GM23338 (cell line): ENCODE measurements around the gene POR. TPM values are rescaled to one million over a fixed set of nuclear protein-coding genes. Genes with fewer than 3 reads are reported as not detected.

ENCODE experiments used
- ATAC-seq: fragments of 200-7000 bp; cut with Tn5 transposase; 3 replicates; pipeline ENCODE4 v1.9.1; 2020
- DNase-seq: peaks from one replicate; pipeline ENCODE4 v3.0.0-alpha.2; 2015; ENCODE audit warnings: low spot score
- H2AFZ ChIP-seq: fragments of 200-600 bp; sonication (generic); 2 replicates; pipeline ENCODE4 v1.8.0; 2016; ENCODE audit warnings: antibody characterized with exemption, mild to moderate bottlenecking, moderate library complexity
- H3F3A ChIP-seq: fragments of 200-600 bp; sonication (generic); replicated peaks from 2 replicates; pipeline ENCODE4 v1.8.0; 2017; ENCODE audit warnings: antibody characterized with exemption, mixed run types, low read depth
- H3K27ac ChIP-seq: fragments of 200-600 bp; sonication (generic); 2 replicates; pipeline ENCODE4 v1.6.1; 2016; ENCODE audit warnings: low read depth
- H3K27me3 ChIP-seq: fragments of 200-600 bp; sonication (generic); 2 replicates; pipeline ENCODE4 v1.8.0; 2016; ENCODE audit warnings: mild to moderate bottlenecking, mixed run types, moderate library complexity; ENCODE audit not compliant: insufficient read depth
- H3K36me3 ChIP-seq: fragments of 200-600 bp; sonication (generic); 2 replicates; pipeline ENCODE4 v1.8.0; 2016; ENCODE audit warnings: mild to moderate bottlenecking; ENCODE audit not compliant: insufficient read depth
- H3K4me1 ChIP-seq: fragments of 200-600 bp; sonication (generic); 2 replicates; pipeline ENCODE4 v1.8.0; 2016; ENCODE audit warnings: mild to moderate bottlenecking, moderate library complexity; ENCODE audit not compliant: insufficient read depth
- H3K4me2 ChIP-seq: fragments of 200-600 bp; sonication (generic); 2 replicates; pipeline ENCODE4 v1.7.1; 2017; ENCODE audit warnings: mixed run types
- H3K4me3 ChIP-seq: fragments of 200-600 bp; sonication (generic); 2 replicates; pipeline ENCODE4 v1.6.1; 2016; ENCODE audit warnings: mixed run types
- H3K79me2 ChIP-seq: fragments of 200-600 bp; sonication (generic); replicated peaks from 2 replicates; pipeline ENCODE4 v1.8.0; 2017; ENCODE audit warnings: mild to moderate bottlenecking; ENCODE audit not compliant: insufficient read depth
- H3K9me2 ChIP-seq: fragments of 200-600 bp; sonication (generic); 2 replicates; pipeline ENCODE4 v1.8.0; 2017; ENCODE audit not compliant: insufficient read depth
- H4K20me1 ChIP-seq: fragments of 200-600 bp; sonication (generic); replicated peaks from 2 replicates; pipeline ENCODE4 v1.8.0; 2017; ENCODE audit warnings: mild to moderate bottlenecking; ENCODE audit not compliant: insufficient read depth
- H3K27ac Mint-ChIP-seq: 2 replicates; pipeline ENCODE4 v1.8.0; 2020; ENCODE audit warnings: inconsistent platforms, mild to moderate bottlenecking, moderate library complexity, mixed read lengths
- H3K27me3 Mint-ChIP-seq: 3 replicates; pipeline ENCODE4 v1.8.0; 2022; ENCODE audit warnings: low read depth, mild to moderate bottlenecking, moderate library complexity, mixed read lengths, inconsistent platforms; ENCODE audit not compliant: insufficient read depth, poor library complexity
- H3K36me3 Mint-ChIP-seq: 3 replicates; pipeline ENCODE4 v1.8.0; 2021; ENCODE audit warnings: low read depth, mild to moderate bottlenecking, inconsistent platforms, moderate library complexity, mixed read lengths
- H3K4me1 Mint-ChIP-seq: 3 replicates; pipeline ENCODE4 v1.8.0; 2020; ENCODE audit warnings: mild to moderate bottlenecking, inconsistent platforms, mixed read lengths
- H3K4me3 Mint-ChIP-seq: 3 replicates; pipeline ENCODE4 v1.8.0; 2021; ENCODE audit warnings: moderate library complexity, mild to moderate bottlenecking, inconsistent platforms, mixed read lengths
- H3K9me3 Mint-ChIP-seq: 3 replicates; pipeline ENCODE4 v1.8.0; 2020; ENCODE audit warnings: moderate library complexity, mild to moderate bottlenecking, inconsistent platforms, mixed read lengths
- EZH2phosphoT487 ChIP-seq: fragments of 200-600 bp; sonication (generic); IDR thresholded peaks from one replicate; pipeline ENCODE4 v1.8.1; 2018; ENCODE audit warnings: antibody characterized with exemption; ENCODE audit not compliant: unreplicated experiment
- NANOG ChIP-seq: IDR thresholded peaks from 2 replicates; pipeline ENCODE4 v1.6.1; 2016; ENCODE audit warnings: antibody characterized with exemption, borderline replicate concordance
- POLR2AphosphoS5 ChIP-seq: IDR thresholded peaks from 2 replicates; pipeline ENCODE4 v1.6.1; 2016; ENCODE audit warnings: antibody characterized with exemption, low read depth
- REST ChIP-seq: IDR thresholded peaks from one replicate; pipeline ENCODE4 v1.6.1; 2018; ENCODE audit warnings: antibody characterized with exemption; ENCODE audit not compliant: unreplicated experiment
- STAT1 ChIP-seq: IDR thresholded peaks from one replicate; pipeline ENCODE4 v1.6.1; 2016; ENCODE audit warnings: antibody characterized with exemption; ENCODE audit not compliant: unreplicated experiment
- ZNF462 ChIP-seq: fragments of 250-450 bp; sonication (Bioruptor Pico); IDR thresholded peaks from 2 replicates; pipeline ENCODE4 v1.5.0; 2020; ENCODE audit warnings: mild to moderate bottlenecking, moderate library complexity
- polyA plus RNA-seq: library from polyadenylated mRNA; unstranded; fragments of >200 nt; fragmentation: Nextera tagmentation; extraction: Ambion mirVana; gene quantifications from 2 replicates; pipeline ENCODE4 v1.2.1, GENCODE V29; 2016
- total RNA-seq: library from RNA; depleted of rRNA; stranded (reverse); fragments of >200 nt; shearing (Covaris generic); gene quantifications from 2 replicates; pipeline ENCODE4 v1.2.3, GENCODE V29; 2014
- TF ChIP-seq, protein P1 (sequence below): IDR thresholded peaks from 2 replicates; pipeline ENCODE4 v1.6.1; 2016; ENCODE audit warnings: antibody characterized with exemption
- TF ChIP-seq, protein P2 (sequence below), 2 experiments: fragments of 200-600 bp in 1 of 2; sonication (generic) in 1 of 2; conservative IDR thresholded peaks; 2 replicates each; pipeline versions ENCODE4 v1.5.1 to v1.6.1; 2016 to 2017; ENCODE audit warnings: antibody characterized with exemption in 2 of 2, low read depth in 2 of 2, mild to moderate bottlenecking in 2 of 2, moderate library complexity in 1 of 2

POR gene
- total and polyA plus RNA-seq, 2 experiments from 2014 or later = 126 to 164 TPM

DNA sequence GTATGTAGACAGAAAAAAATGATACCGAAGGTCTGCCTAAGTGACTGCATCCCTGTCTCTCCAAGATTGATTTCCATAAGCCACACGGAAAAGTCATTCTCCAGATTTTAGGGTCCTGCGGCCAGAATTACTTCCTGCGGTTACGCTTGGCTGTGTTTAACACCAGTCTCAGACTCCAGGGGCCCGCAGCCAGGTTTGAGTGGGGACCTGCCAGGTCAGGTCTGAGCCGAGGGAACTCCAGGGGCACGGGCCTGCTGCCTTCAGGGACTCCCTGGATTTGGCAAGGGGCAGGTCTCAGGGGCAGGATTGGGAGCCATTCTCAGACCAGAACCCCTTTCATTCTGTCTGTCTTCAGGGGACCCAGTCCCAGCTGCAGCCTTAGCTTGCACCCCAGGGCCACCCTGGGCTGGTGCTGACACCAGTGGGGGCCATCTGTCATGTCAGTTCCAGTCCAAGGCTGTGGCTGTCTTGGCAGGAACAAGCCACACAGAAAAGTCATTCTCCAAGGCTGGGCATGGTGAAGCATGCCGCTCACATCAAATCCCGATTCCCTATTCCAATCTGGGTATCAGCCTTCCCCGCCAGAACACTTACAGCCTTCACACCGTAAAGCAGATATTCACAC is 40.5 kb downstream of the POR start (continued):
- no peak for TF ChIP-seq ZNF462 (CRISPR knock-in tag)
- TF ChIP-seq EZH2phosphoT487 = no peak
- no peak for TF ChIP-seq NANOG
- TF ChIP-seq STAT1 = no peak
- TF ChIP-seq POLR2AphosphoS5 = no peak
- TF ChIP-seq, protein P1, sequence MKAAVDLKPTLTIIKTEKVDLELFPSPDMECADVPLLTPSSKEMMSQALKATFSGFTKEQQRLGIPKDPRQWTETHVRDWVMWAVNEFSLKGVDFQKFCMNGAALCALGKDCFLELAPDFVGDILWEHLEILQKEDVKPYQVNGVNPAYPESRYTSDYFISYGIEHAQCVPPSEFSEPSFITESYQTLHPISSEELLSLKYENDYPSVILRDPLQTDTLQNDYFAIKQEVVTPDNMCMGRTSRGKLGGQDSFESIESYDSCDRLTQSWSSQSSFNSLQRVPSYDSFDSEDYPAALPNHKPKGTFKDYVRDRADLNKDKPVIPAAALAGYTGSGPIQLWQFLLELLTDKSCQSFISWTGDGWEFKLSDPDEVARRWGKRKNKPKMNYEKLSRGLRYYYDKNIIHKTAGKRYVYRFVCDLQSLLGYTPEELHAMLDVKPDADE = no peak

GRCh38 chr7:75957021-75957736 is 42.2 kb downstream of the POR start:
- Histone ChIP-seq H3K27ac (peak overlapping the region; percentile 72), H3K4me3 (no peak overlapping the region), H3K36me3 (peaks cover 16% of the 10 kb centered on the region), H3K9me2 (no peaks in the 10 kb centered on the region), H2AFZ (no peak overlapping the region), H3F3A (0 out of 2 replicates have a peak, but pooled peaks cover 4% of the 10 kb centered on the region), H3K27me3 (no peaks in the 10 kb centered on the region), H4K20me1 (peaks cover 8% of the 10 kb centered on the region), H3K79me2 (no peaks in the 10 kb centered on the region; the same call in 1 of the 2 replicates), H3K4me2 (peak overlapping the region; percentile 38; the same call in 1 of the 2 replicates), H3K4me1 (peaks cover 5% of the 10 kb centered on the region)
- Mint-ChIP-seq H3K9me3 (peaks cover 3% of the 10 kb centered on the region), H3K27me3 (peaks cover 3% of the 10 kb centered on the region), H3K4me1 (peaks cover 19% of the 10 kb centered on the region), H3K4me3 (no peak overlapping the region; the same call in 2 of the 3 replicates), H3K36me3 (peaks cover 55% of the 10 kb centered on the region), H3K27ac (peak overlapping the region; percentile 86)
- DNase-seq (peak; percentile 78), ATAC-seq (peak; percentile 86)
- TF ChIP-seq NANOG (no peak), STAT1 (no peak), REST (no peak)
- TF ChIP-seq, protein P2, sequence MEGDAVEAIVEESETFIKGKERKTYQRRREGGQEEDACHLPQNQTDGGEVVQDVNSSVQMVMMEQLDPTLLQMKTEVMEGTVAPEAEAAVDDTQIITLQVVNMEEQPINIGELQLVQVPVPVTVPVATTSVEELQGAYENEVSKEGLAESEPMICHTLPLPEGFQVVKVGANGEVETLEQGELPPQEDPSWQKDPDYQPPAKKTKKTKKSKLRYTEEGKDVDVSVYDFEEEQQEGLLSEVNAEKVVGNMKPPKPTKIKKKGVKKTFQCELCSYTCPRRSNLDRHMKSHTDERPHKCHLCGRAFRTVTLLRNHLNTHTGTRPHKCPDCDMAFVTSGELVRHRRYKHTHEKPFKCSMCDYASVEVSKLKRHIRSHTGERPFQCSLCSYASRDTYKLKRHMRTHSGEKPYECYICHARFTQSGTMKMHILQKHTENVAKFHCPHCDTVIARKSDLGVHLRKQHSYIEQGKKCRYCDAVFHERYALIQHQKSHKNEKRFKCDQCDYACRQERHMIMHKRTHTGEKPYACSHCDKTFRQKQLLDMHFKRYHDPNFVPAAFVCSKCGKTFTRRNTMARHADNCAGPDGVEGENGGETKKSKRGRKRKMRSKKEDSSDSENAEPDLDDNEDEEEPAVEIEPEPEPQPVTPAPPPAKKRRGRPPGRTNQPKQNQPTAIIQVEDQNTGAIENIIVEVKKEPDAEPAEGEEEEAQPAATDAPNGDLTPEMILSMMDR (conservative IDR thresholded peaks at IDR 0.05; ENCODE audit: low read depth in 2 of 2) = no peak
